Measurements from ENCODE around the gene SRD5A3.

GRCh38 chr4:55355555-55355954 lies 9.5 kb downstream of the SRD5A3 start:
- no peak for TF ChIP-seq CTCF (IDR thresholded peaks at IDR 0.05)
- no peak for TF ChIP-seq POLR2AphosphoS5 (IDR thresholded peaks at IDR 0.05; ENCODE audit: insufficient read depth in 1 of 2, low read depth in 1 of 2)

All from vagina (tissue), 2 donors.